HL-60 (cell line): Measurements from ENCODE around the gene SEC23IP.

Experiments used
- DNase-seq, 2 experiments: peaks; one replicate each; pipeline ENCODE4 v3.0.0-alpha.2; 2010 to 2020; ENCODE audit warnings: low read depth in 1 of 2, low spot score in 1 of 2
- H3K27ac ChIP-seq: fragments of 250-450 bp; sonication (Bioruptor Pico); replicated peaks from 2 replicates; pipeline ENCODE4 v1.5.1; 2020; ENCODE audit warnings: mild to moderate bottlenecking, moderate library complexity
- H3K27me3 ChIP-seq: fragments of 250-450 bp; sonication (Bioruptor Pico); 2 replicates; pipeline ENCODE4 v1.5.1; 2021; ENCODE audit warnings: mild to moderate bottlenecking, moderate library complexity; ENCODE audit not compliant: insufficient read depth, poor library complexity, severe bottlenecking
- H3K4me3 ChIP-seq: replicated peaks from 2 replicates; pipeline ENCODE4 v1.5.1; 2011; ENCODE audit warnings: mild to moderate bottlenecking, control low read depth, low read length; ENCODE audit not compliant: insufficient read depth
- GABPA ChIP-seq: IDR thresholded peaks from 2 replicates; pipeline ENCODE4 v1.6.1; 2012; ENCODE audit warnings: low read depth
- POLR2AphosphoS5 ChIP-seq: IDR thresholded peaks from 2 replicates; pipeline ENCODE4 v1.6.1; 2012; ENCODE audit warnings: low read depth
- SPI1 ChIP-seq: IDR thresholded peaks from 2 replicates; pipeline ENCODE4 v1.6.1; 2012; ENCODE audit warnings: low read depth, mild to moderate bottlenecking, borderline replicate concordance
- TF ChIP-seq, protein P1 (sequence below): IDR thresholded peaks from one replicate; pipeline ENCODE4 v1.5.1; 2011; ENCODE audit warnings: low read length, control low read depth, inconsistent platforms; ENCODE audit not compliant: insufficient read depth
- TF ChIP-seq, protein P2 (sequence below): IDR thresholded peaks from 2 replicates; pipeline ENCODE4 v1.6.1; 2012; ENCODE audit warnings: low read depth; ENCODE audit not compliant: insufficient replicate concordance

Gene SEC23IP

DNA sequence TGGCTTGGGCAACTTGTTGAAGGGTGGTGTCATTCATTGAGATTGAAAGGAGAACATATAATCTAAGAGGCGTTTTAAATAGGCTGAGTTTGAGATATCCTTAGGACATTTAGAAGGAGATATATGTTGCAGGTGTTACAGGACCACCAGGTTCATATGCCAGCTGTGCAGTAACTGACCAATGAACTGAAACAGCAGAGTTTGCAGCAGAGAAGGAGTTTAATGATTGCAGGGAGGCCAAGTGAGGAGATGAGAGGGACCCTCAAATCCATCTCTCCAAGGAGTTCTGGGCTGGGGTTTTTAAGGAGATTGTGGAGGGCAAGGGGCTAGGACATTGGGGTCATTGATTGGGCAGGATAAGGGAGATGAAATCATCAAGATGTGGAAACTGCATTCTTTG lies 74.5 kb downstream of the SEC23IP start:
- Histone ChIP-seq H3K27ac (no peak overlapping the region), H3K4me3 (no peak overlapping the region), H3K27me3 (no peaks in the 10 kb centered on the region)
- TF ChIP-seq, protein P1, sequence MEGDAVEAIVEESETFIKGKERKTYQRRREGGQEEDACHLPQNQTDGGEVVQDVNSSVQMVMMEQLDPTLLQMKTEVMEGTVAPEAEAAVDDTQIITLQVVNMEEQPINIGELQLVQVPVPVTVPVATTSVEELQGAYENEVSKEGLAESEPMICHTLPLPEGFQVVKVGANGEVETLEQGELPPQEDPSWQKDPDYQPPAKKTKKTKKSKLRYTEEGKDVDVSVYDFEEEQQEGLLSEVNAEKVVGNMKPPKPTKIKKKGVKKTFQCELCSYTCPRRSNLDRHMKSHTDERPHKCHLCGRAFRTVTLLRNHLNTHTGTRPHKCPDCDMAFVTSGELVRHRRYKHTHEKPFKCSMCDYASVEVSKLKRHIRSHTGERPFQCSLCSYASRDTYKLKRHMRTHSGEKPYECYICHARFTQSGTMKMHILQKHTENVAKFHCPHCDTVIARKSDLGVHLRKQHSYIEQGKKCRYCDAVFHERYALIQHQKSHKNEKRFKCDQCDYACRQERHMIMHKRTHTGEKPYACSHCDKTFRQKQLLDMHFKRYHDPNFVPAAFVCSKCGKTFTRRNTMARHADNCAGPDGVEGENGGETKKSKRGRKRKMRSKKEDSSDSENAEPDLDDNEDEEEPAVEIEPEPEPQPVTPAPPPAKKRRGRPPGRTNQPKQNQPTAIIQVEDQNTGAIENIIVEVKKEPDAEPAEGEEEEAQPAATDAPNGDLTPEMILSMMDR: no peak
- no peak for DNase-seq

- DNase-seq: no peak
- Histone ChIP-seq H3K4me3 (no peak overlapping the region), H3K27me3 (no peaks in the 10 kb centered on the region), H3K27ac (no peak overlapping the region)
- no peak for TF ChIP-seq GABPA
- TF ChIP-seq, protein P2, sequence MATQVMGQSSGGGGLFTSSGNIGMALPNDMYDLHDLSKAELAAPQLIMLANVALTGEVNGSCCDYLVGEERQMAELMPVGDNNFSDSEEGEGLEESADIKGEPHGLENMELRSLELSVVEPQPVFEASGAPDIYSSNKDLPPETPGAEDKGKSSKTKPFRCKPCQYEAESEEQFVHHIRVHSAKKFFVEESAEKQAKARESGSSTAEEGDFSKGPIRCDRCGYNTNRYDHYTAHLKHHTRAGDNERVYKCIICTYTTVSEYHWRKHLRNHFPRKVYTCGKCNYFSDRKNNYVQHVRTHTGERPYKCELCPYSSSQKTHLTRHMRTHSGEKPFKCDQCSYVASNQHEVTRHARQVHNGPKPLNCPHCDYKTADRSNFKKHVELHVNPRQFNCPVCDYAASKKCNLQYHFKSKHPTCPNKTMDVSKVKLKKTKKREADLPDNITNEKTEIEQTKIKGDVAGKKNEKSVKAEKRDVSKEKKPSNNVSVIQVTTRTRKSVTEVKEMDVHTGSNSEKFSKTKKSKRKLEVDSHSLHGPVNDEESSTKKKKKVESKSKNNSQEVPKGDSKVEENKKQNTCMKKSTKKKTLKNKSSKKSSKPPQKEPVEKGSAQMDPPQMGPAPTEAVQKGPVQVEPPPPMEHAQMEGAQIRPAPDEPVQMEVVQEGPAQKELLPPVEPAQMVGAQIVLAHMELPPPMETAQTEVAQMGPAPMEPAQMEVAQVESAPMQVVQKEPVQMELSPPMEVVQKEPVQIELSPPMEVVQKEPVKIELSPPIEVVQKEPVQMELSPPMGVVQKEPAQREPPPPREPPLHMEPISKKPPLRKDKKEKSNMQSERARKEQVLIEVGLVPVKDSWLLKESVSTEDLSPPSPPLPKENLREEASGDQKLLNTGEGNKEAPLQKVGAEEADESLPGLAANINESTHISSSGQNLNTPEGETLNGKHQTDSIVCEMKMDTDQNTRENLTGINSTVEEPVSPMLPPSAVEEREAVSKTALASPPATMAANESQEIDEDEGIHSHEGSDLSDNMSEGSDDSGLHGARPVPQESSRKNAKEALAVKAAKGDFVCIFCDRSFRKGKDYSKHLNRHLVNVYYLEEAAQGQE: no peak
- no peak for TF ChIP-seq POLR2AphosphoS5
These were observed 77.1 kb downstream of the SEC23IP start for GRCh38 chr10:119969609-119970008.

DNA sequence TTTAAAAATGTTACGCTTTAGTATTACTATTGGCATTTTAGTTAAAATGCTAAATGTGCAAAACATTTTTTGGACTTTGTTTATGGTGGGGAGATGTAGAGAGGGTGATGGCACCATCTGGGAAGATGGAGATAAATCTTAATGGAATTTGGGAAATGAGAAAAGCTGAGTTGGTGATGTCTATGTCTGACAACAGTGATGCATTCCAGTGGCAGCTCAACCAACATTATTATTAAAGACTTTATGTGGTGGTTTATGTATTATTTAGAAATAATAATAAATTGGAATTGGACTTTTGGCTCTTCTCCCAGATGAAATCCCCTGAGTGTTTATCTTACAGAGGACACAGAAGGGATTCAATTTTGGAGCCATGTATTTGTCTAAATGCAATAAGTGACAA lies 77.6 kb downstream of the SEC23IP start:
- no peak for TF ChIP-seq SPI1
- TF ChIP-seq POLR2AphosphoS5: no peak
- TF ChIP-seq GABPA: no peak
- TF ChIP-seq, protein P2: no peak
- TF ChIP-seq, protein P1: no peak
- no peak overlapping the region for H3K4me3 ChIP-seq
- H3K27ac ChIP-seq: no peak overlapping the region
- DNase-seq: no peak
- no peaks in the 10 kb centered on the region for H3K27me3 ChIP-seq

GRCh38 chr10:119970963-119971362 lies 78.4 kb downstream of the SEC23IP start:
- H3K4me3 ChIP-seq: no peak overlapping the region
- no peak overlapping the region for H3K27ac ChIP-seq
- no peak for DNase-seq
- TF ChIP-seq POLR2AphosphoS5: no peak
- TF ChIP-seq, protein P1: no peak
- TF ChIP-seq, protein P2: no peak
- no peak for TF ChIP-seq SPI1
- no peak for TF ChIP-seq GABPA
- H3K27me3 ChIP-seq: no peaks in the 10 kb centered on the region
